HG02840 (cell line): ENCODE measurements around the gene FGFR4.
A peak's percentile ranks its signal among the peaks of the same experiment; 100 is the strongest.

Experiments
- ATAC-seq: cut with Tn5 transposase; IDR thresholded peaks from one replicate; pipeline ENCODE4 v1.9.1; 2021; ENCODE audit warnings: mild to moderate bottlenecking, moderate library complexity, moderate number of reproducible peaks; ENCODE audit not compliant: unreplicated experiment, low FRiP score

FGFR4 gene

DNA sequence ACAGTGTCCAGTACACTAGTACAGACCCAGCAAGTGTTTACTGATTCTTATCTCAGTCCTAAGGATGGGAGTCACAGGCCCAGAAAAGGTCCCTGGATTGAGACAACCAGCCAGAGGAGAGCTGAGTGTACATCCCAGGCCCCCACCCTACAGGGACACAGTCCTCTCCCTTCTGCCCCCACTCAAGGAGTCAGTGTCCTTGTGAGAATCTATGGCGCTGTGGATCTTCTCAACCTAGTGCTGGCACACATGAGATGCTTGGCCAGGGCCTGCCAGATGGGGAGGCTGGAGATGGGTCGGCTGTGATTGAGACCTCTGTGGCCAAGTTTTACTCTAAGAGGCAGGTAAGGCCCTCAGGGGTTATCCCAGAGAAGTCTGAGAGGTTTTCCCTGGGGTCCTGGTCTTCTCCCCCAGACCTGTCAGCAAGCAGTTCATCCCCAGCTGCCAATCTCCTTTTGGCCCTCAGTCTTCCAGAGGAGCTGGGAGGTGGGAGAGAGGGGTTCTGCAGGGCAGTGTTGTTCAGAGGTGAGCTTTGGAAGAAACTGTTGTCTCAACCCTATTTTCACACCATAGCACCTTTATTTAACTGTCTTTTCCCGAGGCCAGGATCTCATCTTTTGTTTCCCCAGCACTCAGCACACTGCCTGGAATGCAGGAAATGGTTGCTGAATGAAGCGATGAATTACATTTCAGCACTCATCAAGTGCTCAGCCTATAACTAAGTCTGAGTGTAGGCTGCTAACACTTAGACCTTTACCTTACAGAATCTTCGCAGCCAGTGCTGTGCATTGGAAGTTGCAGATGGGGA lies 43.7 kb downstream of the FGFR4 start:
- no peak for ATAC-seq

DNA sequence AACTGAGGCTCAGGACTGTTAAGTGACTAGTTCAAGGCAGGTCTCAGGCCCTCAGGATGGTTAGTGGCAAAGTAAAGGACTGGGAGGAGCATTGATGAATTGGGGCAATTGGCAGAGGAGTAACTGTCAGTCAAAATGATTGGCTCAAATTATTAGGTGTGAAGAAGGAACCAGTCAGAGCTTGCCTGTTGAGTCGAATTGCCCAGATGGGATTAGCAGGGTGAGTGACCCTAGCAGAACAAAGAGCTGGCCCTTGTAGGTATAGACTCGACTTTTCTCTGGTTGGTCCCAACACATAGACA lies 44.3 kb downstream of the FGFR4 start:
- ATAC-seq: no peak

DNA sequence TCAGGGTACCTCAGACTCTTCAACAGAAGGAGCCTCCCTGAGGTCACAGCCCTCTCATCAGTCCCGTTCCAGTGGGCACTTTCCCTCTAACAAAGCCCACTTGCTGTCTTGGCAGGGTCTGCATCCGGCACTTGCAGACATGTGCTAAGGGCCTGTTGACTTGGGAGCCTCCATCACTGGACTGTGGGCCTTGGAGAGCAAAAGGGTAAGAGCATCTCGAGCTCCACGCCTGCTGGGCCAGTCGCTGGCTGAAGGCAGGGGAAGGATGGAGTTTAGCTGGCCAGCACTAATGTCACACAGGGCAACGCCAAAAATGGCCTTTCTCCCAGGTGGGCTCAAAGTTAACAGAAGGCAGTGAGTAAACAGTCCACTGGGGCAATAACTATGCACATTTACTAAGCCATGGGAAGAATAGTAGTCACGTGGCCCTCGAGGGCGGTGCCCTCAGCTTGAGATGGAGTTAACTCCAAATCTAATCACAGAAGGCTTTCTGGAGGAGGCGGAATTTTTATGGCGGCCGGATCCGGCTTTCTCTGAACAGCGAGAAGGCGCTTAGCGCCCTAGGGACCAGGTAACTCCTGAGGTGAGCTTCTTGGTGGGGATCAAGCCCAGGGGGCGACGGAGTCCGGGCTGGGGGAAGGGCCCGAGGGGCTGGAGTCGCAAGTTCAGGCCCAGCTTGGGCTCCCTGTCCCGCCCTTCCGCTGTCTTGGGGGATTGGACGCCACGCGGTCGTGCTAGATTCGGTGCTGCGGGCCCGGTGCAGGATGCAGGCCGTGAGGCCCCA lies 44.8 kb downstream of the FGFR4 start:
- ATAC-seq: no peak

DNA sequence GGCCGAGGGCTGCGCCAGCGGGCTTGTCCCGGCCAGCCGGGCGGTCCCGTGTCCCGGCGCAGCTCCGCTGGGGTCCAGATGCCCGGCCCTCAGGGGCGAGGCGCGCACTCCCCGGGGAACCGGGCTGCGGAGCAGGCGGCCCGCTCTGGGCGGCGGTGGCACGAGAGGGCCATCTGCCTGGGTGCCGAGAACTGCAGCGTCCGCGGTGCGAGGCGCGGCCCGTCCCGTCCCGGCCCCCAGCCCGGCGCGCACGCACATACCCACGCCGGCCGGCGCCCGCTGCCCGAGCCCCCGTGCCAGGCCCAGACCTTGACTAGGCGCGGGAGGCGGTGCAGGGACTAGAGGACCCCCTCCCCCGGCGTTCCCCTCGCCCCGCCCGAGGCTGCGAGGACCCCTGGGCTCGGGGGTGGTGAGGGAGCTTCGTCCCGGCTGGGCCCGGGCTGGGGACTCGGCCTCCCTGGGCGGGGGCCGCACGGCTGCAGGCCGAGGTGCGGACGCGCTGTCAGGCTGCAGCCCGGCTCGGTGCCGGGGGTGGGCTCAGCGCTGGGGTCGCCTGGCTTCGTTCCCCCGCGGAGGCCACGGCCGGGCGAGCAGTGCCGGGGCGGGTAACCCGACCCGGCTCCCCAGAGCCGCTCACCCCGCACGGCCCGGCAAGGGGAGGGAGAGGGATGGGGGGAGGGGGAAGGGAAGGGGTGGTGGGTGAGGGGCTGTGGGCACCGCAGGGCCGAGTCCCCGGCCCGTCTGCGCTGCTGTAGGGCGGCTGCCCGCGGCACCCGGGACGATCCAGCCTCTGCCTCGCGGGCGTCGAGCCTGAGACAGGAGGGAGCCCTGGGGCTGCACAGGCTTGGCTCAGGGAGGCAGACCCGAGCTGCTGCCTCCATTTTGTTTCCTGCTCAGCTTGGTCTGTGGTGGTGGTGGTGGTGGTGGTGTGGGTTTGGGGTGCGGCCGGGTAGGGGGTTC lies 45.7 kb downstream of the FGFR4 start:
- peak; percentile 1 for ATAC-seq

DNA sequence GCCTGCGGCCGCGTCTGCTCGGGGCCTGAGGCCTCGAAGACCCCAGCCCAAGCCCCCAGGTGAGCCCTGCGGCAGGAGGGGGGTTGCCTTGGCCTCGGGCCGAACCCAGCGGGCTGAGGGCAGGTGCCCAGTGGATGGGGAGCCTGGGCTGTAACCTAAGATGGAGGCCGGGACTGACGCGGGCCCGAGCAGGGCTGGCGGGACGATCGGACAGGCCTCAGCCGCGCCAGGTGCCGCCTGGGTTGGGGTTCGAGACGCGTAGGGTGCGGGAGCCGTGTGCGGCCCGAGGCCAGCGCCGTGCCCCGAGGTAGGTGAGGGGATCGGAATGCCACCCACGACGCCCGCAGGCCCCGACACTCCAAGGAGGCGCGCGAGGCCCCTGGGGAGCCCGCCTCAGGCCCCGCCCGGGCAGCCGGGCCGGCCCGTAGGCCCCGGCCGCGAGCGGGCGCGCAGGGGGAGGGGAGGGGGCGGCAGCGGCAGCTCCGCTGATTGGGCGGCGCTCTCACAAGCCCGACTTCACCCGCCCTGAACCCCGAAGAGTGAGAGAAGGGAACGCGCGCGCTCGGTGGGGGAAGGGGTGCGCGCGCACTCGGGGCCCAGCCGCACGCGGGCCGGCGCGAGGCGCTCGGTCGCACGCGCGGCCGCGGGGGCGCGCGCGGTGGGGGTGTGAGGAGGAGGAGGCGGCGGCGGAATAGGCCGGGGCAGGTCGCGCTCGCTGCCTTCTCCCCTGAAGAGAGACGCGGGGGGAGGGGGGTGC lies 46.6 kb downstream of the FGFR4 start, which contains the start of gene NSD1:
NSD1 (plus strand) TSS at position 678 of the 757 bp plus-strand sequence. CDS start 1,331 bp downstream, outside the sequence.
- peak; percentile 54 for ATAC-seq

DNA sequence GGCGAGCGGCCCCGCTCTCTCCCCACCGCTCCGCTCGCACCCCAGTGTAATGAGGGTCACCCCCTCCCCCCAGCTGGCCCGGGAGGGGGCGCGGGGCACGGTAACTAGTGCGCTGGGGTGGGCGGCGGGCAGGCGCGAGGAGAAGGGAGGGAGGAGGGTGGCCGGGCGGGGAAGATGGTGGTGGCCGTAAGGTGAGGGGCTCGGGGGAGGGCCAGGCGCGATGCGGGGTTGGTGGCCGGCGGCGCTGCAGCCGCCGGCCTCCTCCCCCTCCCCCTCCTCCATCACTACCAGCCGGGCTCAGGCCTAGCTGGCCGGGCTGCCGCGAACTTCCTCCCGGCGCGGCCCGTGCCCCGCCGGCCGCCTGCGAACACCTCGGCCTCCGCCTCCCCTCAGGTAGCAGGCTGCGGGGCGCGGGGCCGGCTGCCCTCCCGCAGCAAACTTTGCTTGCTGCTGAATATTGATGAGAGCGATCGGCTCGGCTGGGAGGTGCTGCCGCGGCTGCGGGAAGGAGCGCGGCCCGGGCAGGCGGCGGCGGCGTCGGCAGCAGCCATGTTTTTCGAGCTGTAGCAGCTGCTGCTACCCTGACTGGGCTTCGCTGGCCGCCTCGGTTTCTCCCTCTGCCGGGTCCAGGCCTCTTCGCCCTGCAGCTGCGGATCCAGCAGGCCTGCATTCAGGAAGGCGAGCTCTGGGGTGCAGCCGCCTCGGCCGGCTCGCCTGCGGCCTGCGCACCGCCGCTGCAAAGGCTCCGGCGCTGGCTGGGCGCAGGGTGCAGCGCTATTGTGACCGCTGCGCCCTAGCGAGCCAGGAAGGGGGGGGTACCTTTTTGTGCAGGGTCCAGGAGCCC lies 47.4 kb downstream of the FGFR4 start:
- ATAC-seq: peak; percentile 24

DNA sequence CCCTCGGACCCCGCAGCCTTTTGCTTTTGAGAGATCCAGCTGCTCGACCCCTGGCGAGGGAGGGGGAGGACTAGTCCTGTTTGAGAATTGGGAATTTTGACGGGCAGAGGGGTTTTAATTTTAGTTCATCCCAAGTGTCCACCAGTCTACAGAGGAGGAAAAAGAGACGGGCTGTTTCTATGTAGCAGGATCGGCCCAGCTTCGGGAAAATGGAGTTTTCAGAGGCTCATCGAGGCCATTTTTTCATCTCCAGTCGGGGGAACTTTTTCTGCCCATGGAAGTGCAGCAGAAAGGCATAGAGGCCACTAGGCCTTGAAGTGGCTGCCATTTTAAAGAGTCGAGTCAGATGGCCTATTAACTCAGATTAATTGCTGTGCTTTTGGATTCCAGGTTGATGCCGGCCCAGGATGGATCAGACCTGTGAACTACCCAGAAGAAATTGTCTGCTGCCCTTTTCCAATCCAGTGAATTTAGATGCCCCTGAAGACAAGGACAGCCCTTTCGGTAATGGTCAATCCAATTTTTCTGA lies 48.0 kb downstream of the FGFR4 start:
- no peak for ATAC-seq

DNA sequence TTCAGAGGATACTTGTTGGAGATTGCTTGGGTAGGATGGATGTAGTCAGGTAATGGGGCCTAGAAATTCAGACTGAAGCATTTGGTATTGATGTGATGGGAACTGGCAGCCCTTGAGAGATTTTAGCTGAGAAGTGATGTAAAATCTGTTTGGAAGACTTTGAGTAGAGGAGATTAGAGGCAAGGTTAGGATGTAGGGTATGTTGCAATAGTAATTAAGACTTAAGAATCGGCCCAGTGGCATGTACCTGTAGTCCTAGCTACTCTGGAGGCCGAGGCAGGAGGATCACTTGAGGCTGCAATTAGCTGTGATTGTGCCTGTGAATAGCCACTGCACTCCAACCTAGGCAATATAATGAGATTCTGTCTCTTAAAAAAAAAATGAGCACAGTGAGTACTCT lies 53.6 kb downstream of the FGFR4 start:
- ATAC-seq: no peak

DNA sequence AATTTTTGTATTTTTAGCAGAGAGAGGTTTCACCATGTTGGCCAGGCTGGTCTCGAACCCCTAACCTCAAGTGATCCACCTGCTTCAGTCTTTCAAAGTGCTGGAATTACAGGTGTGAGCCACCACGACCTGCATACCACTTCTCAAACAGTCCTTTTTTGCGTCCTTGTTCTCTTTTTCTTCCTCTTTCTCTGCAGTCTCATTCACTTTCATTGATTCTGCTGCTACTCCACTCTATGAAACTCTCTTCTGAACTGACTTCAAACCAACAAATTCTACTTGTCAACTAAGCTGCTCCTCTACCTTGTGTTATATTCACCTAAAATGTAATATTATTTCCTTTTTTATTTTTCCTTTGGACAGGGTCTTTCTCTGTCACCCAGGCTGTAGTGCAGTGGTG lies 54.8 kb downstream of the FGFR4 start:
- no peak for ATAC-seq

DNA sequence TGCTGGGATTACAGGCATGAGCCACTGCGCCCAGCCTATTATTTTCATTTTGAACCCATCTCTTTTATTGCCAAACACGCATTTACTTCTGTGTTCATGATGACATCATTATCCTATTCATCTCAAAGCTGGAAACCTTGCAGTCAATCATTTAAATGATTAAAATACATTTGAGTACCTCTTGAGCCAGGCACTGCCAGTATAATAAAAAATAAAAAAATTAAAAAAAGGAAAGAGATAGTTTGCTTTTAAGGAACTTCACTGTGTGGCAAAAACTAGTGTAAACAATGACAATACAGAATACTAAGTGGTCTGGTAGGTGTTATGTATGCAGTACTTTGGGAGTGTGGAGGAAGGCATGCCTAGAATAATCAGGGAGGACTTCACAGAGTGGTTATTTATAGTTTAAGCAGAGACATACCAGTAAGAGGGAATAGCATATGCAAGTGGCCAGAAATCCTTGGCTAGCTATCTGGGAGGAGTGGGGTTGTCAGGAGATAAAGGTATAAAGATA lies 55.4 kb downstream of the FGFR4 start:
- ATAC-seq: no peak

DNA sequence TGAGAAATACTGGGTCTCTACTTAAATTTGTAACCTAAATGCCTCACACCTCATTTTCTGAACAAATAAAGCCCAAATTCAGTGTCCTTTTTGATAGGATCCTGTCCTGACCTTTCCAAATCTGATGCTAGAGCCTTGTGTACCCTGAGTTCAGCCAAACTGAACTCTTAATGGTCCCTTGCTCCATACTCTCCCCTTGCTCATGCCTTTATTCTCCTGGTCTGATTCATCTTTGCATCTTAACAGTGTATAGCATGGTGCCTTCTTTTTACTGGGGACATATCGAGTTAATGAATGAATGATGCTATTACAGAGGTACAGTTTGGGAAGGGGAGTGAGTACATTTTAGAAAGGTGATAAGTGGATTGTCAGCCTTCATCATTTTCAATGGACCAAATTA lies 56.1 kb downstream of the FGFR4 start:
- no peak for ATAC-seq

DNA sequence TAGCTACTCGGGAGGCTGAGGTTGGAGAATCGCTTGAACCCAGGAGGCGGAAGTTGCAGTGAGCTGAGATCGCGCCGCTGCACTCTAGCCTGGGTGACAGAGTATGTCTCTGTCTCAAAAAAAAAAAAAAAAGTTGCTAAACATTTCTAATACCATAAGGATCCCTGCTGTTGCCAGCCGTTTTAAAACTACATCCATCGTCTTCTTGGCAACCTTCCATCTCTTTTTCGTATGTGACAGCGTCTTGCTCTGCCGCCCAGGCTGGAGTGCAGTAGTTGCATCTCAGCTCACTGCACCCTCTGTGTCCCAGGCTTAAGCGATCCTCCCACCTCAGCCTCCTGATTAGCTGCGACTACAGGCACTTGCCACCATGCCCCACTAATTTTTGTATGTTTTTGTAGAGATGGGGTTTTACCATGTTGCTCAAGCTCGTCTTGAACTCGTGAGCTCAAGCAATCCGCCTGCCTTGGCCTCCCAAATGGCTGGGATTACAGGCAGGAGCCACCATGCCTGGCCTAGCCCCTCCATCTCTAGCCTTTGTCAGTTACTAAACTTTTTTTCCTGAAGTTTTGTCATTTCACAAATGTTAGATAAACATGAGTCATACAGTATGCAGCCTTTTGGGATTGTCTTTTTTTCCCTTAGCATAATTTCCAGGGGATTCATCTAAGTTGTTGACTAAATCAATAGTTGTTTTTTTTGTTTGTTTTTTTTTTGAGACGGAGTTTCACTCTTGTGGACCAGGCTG lies 60.4 kb downstream of the FGFR4 start:
- no peak for ATAC-seq
